Activated naive CD4-positive, alpha-beta T cell (primary cell): ENCODE results near the gene PIGK.

Experiments used
- DNase-seq, 4 experiments: peaks; one replicate each; lab custom pipeline; 2025; lab: John Stamatoyannopoulos, UW

Gene PIGK

DNA sequence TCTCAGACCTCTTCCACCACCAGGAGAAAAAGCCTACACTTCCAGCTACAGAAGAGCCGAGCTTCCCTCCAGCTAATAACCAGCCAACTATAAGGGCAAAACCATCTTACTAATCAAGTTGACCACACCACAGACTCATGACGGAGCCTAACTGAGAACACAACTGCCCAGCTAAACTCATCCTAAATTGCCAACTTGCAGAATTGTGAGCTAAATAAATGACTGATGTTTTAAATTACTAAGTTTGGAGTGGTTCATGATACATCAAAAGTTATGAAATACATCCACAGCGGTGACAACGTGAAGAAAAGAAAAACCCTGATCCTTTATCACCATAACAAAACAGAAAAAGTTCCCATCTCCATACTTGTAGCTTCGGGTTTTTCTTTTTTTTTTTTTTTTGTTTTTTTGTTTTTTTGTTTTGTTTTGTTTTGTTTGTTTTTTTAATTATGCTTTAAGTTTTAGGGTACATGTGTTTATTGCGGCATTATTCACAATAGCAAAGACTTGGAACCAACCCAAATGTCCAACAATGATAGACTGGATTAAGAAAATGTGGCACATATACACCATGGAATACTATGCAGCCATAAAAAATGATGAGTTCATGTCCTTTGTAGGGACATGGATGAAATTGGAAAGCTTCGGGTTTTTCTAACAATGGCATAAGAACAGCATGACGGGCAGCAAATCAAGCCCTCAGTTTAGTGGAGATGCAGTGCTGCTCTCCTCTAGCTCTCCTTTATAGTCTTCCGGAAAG is 122.6 kb downstream of the PIGK start:
- DNase-seq = no peak

DNA sequence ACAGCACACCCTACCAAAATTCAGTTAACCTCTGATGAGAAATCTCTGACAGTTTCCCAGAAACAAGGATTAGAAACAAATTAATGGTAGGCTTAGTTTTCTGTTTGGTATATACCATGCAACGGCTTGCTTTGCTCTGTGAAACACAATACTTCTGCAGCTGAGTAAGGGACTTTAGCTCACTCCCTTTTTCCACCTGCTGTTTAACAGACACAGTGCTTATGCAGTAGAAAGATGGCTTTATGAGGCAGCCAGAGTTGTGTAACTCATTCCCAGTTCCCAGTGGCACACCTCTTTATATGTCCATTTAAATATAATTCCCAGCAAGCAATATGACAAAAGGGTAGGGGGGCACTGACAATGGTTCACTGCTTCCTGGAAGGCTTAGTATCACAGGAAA is 124.0 kb downstream of the PIGK start:
- DNase-seq = no peak

DNA sequence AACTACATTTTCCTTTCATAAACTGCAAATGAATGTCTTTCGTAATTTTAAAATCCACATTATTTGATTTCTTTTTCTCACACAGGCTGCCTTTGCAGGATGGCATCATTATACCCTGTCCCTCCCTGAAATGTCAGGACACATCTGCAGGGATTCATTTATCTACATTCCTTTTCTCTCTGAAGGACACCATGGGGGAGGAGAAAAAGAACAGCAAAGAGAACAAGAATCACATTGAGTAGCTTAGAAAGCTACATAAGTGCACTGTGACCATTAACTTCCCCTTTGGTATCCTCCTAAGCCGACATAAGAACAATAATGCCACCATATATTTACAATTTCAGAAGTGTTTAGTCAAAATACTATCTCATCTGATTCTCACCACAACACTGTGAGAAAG is 129.5 kb downstream of the PIGK start:
- no peak for DNase-seq

DNA sequence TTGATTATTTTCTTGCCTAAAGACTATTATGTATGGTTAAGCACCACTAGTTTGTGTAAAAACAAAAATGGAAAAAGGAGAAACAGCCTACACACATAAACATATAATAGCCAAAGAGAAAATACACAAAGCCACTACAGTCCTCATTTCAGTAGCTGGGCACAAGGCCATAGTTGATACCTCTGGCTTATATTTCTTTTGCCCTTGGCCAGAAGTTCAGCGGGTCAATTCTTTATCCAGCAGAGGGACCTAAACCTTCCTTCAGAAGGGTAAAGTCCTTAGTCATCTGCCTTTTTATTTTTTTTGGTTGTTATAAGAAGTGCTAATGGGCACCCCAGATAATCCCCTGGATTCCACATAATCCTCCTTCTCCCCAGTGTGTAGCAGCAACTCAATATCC is 134.1 kb downstream of the PIGK start:
- DNase-seq = no peak

DNA sequence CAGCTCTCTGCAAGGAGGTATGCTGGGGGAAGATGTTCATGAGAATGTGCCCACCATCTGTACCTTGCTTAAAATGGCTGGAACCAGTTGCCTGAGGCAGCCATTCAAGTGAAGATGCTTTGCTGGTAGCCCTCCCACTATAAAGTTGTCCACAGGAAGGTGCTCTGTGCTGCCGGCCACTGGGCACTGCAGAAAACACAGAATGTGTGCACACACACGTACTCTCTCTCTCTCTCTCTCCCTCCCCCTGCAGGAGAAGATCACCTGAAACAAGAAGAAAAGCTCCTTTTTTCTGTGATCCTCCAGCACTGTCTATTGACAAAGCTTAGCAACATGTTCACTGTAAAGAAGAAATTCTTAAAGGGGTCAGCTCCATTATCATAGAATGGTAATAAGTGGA is 134.8 kb downstream of the PIGK start:
- no peak for DNase-seq

DNA sequence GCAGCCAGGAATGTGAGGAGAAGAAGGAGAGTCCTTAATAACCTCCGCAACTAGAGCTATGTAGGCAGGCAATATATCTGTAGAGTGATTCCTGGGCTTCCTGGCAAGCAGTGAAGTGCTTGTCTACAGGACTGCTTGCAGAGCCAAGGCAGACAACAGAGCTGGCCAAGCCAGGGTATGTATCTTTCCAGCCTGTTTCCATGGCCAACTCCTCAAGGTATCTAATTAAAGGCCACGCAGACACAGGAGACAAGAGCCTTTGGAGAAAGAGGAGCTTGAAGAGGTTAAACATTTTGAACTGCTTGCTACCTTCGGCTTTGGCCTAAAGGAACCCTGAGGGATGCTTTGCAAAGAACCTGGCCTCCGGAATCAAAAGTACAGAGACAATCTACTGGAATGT is 137.4 kb downstream of the PIGK start:
- DNase-seq = no peak

DNA sequence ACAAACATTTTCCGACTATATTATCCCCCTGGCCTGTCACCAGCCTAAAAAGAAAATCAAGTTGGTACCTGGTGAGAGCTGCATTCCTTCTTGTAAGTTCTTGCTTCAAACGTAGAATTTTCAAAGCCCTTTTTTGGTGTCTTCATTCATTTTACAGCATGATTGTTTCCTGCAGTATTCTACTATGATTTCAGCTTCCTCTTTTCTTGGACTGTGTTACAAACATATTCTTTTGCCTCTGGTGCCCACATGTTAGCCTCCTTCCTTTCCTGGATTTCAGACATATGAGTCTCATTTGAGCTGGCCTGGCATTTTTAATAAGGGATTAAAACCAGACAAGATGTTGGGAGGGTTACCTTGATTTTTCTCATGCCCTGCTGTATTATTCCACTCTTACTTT is 142.5 kb downstream of the PIGK start:
- DNase-seq = no peak

DNA sequence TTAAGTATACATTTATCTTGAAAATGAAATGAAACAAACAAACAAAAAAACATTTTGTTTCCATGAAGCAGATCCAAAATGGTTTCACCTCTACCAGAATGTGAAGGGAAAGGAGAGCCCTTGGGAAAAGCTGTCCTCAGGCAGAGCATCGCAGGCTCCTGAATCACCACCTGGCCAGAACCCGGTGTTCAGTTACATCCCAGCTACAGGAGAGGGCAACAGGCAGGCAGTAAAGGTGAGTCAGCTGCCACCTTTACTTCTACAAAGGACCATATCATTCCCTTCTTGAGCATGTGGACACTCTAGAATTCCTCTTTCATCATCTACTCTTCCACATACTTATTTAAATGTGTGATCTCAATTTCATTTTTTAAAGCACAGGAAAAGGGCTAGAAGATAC is 151.2 kb downstream of the PIGK start:
- DNase-seq = no peak

DNA sequence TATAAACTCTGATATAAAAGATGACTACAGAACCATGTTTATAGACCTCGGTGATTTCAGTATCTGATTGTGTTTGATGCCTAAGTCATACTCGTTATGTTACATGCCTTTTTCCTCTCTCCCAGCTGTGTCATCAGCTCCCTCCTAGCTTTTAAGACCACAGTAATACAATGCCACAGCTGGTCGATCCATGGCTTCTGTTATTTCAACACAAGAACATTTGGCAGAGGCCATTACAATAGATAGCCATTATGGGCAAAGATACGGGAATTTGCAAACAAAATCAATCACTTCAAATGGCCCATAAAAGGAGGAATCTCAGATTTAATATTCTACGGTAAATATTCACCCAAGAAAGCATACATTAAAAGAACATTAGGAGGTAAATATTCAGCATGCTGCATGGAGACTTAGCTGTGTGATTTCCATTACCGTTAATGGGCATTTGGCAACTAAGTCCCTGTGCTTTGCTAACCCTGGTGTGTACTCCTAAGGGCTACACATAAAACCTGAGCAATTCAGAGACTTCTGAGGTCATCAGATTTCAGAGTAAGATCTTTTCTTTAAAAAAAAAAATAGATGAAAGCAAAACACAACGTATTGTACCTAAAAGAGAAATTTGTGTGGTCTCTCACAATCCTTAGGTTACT is 153.4 kb downstream of the PIGK start:
- DNase-seq = no peak

DNA sequence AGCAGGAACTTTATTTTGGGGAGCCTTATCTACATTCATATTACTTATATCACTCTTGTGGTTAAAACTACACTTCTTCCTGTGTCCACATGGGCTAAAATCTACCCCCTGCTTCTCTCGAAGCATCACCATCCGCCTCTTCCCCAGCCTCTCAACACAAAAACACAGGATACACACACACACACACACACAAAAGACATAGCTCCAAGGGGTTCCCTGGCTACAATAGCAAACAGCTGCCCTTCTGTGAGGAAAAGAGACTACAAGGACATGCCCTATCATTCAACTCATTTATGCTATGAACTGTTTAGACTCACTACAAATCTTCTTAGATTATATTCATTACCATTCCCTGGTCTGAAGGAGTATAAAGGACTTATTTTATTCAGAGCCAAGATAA is 155.0 kb downstream of the PIGK start:
- DNase-seq = no peak

DNA sequence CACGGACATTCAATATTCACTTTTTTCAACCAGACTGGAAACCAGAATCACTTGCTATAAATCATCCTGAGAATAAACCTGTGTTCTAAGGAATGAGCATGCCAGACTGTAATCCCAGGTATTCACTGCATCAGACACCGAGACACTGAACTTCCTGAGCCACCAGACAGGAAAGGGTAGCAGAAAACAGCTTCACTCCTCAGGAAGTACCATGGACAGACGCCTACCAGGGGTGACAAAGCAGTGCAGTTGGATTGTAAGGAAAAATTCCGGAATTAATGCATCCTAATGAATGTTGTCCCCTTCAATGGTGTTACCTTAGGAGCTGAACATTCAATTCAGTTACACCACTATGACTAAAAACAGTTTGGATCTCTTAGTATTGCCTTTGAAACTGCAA is 156.1 kb downstream of the PIGK start:
- no peak for DNase-seq

DNA sequence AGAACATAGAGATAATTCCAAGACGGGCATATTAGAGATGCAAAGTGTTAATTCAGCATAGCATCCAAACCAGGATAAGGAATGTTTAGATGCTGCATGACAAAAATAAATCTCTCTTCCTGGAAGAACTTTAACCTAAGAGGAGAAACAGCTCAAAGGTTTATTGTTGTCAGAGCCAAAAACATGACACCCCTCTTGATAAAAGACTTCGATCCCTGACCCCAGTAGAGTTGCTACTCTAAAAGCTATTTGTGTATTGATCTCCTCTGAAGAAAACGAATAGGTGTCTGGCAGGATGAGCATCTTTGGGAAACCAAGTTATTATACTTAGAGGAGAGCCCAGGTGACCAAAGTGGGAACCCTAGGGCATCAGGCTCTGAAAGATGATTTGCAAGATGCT is 158.1 kb downstream of the PIGK start:
- DNase-seq = no peak

DNA sequence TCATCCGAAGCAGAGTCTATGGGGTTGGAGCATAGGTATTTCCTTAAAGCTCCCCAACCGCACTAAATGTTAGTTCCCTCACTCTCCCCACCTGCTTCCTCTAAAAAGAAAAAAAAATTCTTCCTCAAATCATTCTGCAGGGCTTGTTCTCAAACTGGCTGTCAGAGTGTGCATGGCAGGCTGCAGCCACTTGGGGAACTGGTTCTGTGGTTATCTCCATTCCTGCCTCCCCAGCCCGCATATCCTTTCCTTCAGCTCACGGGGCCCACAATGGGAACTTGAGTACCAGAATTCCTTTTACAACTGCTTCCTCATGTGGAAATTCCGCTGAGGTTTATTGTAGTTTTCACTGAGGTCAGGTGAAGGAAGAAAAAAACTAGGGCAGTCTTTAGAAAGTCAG is 159.2 kb downstream of the PIGK start:
- no peak for DNase-seq

DNA sequence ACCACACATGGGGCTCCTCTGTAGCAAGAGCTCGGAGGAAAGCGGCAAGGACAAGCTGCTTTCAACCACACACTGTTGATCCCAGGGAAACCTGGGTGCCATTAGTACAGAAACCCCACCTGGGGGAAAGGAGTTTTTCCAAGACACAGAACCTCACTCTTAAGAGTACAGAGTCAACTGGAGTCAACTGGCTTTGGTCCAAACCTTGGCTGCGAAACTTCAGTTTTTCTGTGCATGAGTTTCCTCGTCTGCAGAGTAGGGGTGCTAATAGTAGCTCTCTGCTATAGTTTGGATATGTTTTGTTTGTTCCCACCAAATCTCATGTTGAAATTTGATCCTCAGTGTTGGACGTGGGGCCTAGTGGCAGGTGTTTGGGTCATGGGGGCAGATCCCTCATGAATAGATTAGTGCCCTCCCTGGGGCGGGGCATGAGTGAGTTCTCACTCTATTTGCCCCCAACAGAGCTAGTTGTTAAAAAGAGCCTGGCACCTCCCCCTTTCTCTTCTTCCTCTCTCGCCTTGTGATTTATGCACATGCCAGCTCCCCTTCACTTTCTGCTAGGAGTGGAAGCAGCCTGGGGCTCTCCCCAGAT is 161.1 kb downstream of the PIGK start:
- no peak for DNase-seq

DNA sequence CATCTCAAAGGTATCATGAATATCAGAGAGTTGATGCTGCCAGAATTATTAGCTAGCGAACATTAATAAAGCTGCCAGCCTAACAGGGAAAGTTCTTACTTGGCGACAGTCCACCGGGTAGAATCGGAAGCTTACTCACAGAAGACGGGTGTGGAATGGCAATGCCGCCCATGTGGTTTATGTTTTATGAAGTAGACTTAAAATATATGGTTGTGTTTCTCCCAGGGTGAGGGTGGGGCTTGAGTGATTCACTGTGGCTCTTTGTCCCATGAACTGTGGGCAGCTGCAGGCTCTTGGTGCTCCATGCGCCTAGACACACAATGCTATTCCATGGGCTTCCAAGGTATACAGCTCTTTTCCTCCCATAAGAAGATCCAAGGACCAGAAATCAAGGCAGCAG is 162.7 kb downstream of the PIGK start:
- DNase-seq = no peak

DNA sequence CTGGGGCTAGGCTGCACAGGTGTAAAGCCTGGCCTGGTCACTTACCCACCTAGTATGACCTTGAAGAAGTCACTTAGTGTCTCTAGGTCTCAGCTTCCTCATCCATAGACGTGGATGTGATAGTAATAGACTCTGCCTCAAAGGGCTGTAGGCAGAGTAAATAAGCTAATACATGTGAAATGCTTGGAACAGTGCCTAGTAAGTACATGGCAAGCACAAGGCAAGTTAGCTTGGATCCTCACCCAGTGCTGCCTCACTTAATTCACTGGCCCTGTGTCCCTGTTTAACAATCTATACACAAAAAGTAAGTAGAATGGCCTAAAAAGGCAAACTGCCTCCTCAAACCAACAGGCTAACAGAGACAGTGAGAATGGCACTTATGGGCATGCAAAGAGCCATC is 167.8 kb downstream of the PIGK start:
- DNase-seq = no peak

DNA sequence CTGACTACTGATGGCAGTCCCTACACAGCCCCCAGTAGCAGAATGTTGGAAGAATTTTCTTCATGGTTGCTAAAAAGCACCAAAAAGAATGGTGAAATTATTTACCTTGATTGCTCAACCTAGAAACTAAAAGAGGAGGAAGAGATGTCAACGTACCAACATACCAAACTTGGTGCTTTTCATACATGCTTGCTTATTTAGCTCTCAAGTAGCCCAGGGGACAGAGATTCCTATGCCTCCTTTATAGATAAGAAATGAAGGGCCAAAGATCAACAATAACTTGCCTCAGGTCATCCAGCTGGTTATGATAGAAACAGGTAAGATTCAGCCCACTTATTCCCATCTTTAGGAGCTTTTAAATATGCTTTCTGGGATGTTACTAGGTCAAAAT is 170.6 kb downstream of the PIGK start:
- DNase-seq = no peak

DNA sequence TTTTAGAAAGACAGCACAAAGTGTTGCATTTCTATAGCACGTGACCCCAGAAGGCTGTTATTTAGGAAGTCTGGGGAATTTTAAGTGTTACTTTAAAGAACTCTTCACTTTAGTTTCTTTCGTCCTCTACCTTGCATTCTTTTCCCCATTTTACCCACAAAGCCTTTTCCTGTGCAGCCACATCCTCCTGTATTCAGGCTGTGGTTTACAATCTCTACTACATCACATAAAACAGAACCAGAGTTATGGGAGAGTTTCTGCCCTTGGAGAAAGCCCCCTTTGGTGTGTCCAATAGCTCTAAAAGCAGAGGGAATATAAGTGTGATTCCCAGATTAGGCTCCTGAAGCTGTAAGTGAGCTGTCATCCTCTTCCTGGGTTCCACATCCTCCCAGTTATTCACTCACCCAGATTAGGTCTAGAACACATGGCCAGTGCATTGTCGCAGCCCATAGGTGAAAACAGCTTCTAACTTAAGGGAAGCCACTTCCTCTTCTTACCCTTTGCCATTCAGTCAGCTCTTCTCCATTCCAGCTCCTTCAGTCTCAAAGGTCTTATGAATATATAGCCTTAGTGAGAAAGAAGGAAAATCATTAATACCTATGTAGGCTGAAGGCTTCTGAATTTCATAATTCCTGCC is 171.1 kb downstream of the PIGK start:
- no peak for DNase-seq

DNA sequence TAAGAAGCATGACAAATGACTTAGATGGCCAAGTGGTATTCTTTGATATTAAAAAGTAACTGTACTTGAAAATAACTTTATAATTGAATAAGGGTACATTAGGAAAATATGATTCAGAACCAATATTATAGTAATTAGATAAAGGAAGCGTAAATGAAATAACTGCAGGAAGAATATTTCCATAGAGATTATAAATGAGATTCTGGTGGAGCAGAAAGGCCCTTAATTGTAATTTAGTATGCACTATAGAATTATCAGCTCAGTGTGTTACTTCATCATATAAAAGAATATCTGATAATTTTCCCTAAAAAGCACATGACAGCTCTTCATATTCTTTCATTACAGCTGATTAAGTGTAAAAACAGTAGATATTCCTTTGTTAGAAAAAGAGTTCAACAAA is 171.7 kb downstream of the PIGK start:
- no peak for DNase-seq

DNA sequence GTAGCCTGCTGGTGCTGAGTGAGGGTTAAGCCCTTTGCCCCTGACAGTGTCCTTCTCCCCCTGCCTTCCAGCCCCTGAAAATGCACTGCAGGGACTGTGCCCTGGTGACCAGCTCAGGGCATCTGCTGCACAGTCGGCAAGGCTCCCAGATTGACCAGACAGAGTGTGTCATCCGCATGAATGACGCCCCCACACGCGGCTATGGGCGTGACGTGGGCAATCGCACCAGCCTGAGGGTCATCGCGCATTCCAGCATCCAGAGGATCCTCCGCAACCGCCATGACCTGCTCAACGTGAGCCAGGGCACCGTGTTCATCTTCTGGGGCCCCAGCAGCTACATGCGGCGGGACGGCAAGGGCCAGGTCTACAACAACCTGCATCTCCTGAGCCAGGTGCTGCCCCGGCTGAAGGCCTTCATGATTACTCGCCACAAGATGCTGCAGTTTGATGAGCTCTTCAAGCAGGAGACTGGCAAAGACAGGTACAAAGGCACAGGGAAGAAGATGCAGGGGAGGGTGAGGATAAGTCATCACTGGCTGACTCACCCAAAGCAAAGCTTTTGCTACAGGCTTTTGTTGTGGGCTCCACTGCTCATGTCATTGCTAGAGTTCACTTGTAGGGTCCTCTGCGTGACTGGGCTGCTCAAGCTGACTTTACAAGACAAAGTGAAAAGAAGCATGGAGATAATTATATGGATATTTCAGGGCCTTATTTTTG is 174.9 kb downstream of the PIGK start:
- no peak for DNase-seq

DNA sequence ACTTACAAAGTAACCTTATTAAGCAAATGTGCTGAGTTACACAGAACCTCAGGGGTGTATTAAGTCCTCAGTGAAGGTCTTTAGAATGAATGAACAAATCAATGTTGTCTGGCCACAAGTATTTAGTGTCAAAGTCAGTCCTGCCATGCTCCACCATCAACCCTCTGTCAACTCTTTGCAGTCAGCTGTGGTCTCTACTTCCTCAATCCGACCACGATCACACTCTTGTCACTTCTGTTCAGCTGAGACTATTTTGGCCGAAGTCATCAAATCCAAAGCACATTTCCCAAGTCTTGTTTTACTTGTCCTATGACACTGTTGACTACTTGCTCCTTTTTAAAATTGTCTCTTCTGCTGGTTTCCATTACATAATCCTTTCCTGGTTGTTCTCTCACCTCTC is 178.4 kb downstream of the PIGK start:
- no peak for DNase-seq

DNA sequence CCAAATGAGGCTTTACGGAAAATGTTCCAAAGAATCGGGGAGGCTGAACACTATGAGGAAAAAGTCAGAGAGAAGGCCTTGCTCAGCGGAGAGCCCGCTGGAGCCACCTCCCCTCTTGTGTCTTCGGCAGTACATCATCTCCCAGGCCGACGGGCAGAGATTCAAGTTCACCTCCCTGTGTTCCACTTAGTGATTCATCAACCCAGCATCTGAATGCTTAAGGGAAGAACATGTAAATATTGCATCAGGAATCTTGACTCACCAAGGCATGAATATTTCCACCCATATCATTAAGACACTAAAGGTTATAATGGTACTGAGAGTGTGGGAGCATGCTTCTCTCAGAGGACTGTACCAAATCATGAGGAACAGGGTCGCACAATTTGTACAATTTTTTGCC is 179.5 kb downstream of the PIGK start:
- DNase-seq = no peak

DNA sequence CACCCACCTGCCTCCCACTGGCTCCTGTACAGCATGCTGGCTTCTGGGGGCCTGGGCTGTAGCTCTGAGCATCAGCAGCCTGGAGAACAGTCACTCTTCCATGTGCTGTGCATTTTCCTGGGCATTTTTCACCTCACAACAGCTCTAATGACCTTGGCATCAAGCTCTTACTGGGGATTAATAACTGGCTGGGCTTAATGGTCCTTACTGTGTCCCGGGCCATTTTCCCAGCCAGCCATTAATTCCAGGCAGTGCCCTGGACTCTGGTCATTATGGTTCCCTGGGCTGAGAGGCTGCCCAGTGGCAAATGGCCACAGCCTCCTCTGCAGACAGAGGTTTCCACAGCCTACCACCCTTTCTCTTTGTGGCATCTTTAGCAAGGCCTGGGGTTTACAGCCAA is 180.1 kb downstream of the PIGK start:
- no peak for DNase-seq
